ENCODE measurements around the gene MINDY1. TPM values are rescaled to one million over a fixed set of nuclear protein-coding genes. Genes with fewer than 3 reads are reported as not detected.

The MINDY1 gene
- total RNA-seq, 1 donor from 2014 or later = 30.9 TPM

- no peak for DNase-seq (ENCODE audit: low spot score in 2 of 2, unreplicated experiment in 2 of 2)
- H3K27me3 Mint-ChIP-seq (ENCODE audit: low read depth) = no peaks in the 10 kb centered on the region
- TF ChIP-seq CTCF (IDR thresholded peaks at IDR 0.05; ENCODE audit: unreplicated experiment) = no peak
- no peaks in the 10 kb centered on the region for H3K9me3 Mint-ChIP-seq
- H3K36me3 Mint-ChIP-seq = peaks cover 2% of the 10 kb centered on the region
- peaks cover 36% of the 10 kb centered on the region for H3K4me1 Mint-ChIP-seq
- H3K4me3 Mint-ChIP-seq = peak overlapping the region; percentile 80
- H3K27ac Mint-ChIP-seq = peak overlapping the region; percentile 92
Measured at GRCh38 chr1:150971583-150972416, 34.9 kb downstream of the MINDY1 start.

DNA sequence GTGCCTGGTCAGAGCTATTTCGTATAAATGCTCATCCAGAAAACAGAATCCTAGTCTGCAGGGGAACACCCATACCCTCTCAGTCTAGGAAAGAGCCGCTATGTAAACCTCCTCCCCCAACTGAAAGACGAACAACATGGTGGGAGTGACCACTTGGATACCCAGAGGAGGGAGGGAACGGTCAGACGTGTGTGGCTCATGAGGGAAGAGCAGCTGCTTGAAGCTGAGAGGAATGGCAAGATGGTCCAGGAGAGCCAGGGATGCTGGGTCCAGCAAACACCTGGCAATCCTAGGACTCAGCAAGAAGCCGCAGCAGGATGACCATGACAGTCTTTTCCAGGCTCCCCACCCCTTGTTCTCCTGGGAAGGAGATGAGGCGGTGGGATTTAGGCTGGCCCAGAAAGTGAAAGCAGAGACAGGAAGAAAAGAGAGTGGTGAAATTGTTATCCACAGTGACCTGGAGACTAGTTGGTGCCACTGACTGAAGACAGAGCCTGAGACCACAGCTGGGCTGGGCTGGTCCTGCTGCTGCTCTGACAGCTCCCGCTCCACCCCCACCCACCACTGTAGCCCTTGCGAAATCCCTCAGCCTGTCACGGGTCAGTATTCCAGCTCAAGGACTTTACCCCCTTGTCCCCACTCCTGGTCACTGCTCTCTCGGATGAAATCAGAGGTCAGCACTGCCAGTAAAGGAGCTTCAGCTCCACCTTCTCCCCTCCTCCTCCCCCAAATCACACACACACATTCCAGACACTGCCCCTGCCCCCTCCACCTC is 35.7 kb downstream of the MINDY1 start:
- no peaks in the 10 kb centered on the region for H3K27me3 Mint-ChIP-seq (ENCODE audit: low read depth)
- peaks cover 35% of the 10 kb centered on the region for H3K4me1 Mint-ChIP-seq
- H3K4me3 Mint-ChIP-seq = peak overlapping the region; percentile 80
- no peak for TF ChIP-seq CTCF (IDR thresholded peaks at IDR 0.05; ENCODE audit: unreplicated experiment)
- DNase-seq (ENCODE audit: low spot score in 2 of 2, unreplicated experiment in 2 of 2) = no peak
- H3K9me3 Mint-ChIP-seq = no peaks in the 10 kb centered on the region
- H3K27ac Mint-ChIP-seq = peak overlapping the region; percentile 69
- peaks cover 5% of the 10 kb centered on the region for H3K36me3 Mint-ChIP-seq

- H3K27ac Mint-ChIP-seq = no peak overlapping the region
- H3K4me1 Mint-ChIP-seq = peaks cover 35% of the 10 kb centered on the region
- H3K27me3 Mint-ChIP-seq (ENCODE audit: low read depth) = no peaks in the 10 kb centered on the region
- DNase-seq (ENCODE audit: low spot score in 2 of 2, unreplicated experiment in 2 of 2) = no peak
- H3K9me3 Mint-ChIP-seq = no peaks in the 10 kb centered on the region
- no peak for TF ChIP-seq CTCF (IDR thresholded peaks at IDR 0.05; ENCODE audit: unreplicated experiment)
- H3K36me3 Mint-ChIP-seq = peaks cover 7% of the 10 kb centered on the region
- H3K4me3 Mint-ChIP-seq = no peak overlapping the region
Measured at GRCh38 chr1:150969626-150970025, 37.1 kb downstream of the MINDY1 start.

DNA sequence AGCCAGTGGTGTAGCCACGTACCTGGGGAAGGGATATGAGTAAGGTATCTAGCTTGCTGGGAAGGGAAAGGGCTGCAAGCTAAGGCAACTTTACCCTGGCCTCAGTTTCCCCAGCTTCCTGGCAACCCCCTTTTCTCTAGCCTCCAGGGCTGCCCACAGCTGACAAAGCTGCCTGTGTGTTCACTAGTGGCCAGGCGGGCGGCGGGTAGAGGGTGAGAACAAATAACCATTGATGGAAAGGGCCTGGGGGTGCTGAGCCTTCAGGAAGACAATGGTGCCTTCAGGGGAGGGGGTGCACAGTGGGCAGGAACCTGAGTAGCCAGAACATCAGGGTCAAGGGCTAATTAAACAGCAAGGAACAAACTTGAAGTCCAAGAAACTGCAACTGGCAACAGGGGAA is 38.2 kb downstream of the MINDY1 start:
- TF ChIP-seq CTCF (IDR thresholded peaks at IDR 0.05; ENCODE audit: unreplicated experiment) = no peak
- H3K27me3 Mint-ChIP-seq (ENCODE audit: low read depth) = no peaks in the 10 kb centered on the region
- H3K9me3 Mint-ChIP-seq = no peaks in the 10 kb centered on the region
- no peak overlapping the region for H3K27ac Mint-ChIP-seq
- H3K4me1 Mint-ChIP-seq = peaks cover 33% of the 10 kb centered on the region
- H3K36me3 Mint-ChIP-seq = peaks cover 16% of the 10 kb centered on the region
- no peak for DNase-seq (ENCODE audit: low spot score in 2 of 2, unreplicated experiment in 2 of 2)
- H3K4me3 Mint-ChIP-seq = no peak overlapping the region

DNA sequence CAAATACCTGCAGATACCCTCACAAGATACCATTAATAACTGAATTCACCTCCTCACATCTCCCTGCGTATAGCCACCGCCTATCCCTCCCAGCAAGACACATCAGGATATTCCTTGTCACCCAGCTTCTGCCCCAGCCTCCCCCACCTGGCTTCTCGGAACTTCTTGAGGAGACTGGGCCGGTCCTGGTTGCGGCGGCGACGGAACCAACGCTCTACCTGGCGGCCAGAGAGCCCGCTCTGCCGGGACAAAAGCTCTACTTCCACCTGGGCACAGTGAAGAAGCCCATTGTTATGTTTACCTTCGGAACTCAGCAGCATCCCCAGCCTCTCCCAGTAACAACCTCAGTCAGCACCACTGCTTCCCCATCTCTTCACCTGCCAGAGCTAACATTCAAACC is 38.8 kb downstream of the MINDY1 start:
- H3K27me3 Mint-ChIP-seq (ENCODE audit: low read depth) = no peaks in the 10 kb centered on the region
- no peak for DNase-seq (ENCODE audit: low spot score in 2 of 2, unreplicated experiment in 2 of 2)
- no peak for TF ChIP-seq CTCF (IDR thresholded peaks at IDR 0.05; ENCODE audit: unreplicated experiment)
- H3K9me3 Mint-ChIP-seq = no peaks in the 10 kb centered on the region
- H3K27ac Mint-ChIP-seq = no peak overlapping the region
- peaks cover 22% of the 10 kb centered on the region for H3K36me3 Mint-ChIP-seq
- H3K4me1 Mint-ChIP-seq = peaks cover 27% of the 10 kb centered on the region
- H3K4me3 Mint-ChIP-seq = no peak overlapping the region
